RPMI8226 (cell line): Measurements from ENCODE around the gene GID4.

ENCODE experiments used
- DNase-seq: peaks from one replicate; pipeline ENCODE4 v3.0.0-alpha.2; 2015

Gene GID4

DNA sequence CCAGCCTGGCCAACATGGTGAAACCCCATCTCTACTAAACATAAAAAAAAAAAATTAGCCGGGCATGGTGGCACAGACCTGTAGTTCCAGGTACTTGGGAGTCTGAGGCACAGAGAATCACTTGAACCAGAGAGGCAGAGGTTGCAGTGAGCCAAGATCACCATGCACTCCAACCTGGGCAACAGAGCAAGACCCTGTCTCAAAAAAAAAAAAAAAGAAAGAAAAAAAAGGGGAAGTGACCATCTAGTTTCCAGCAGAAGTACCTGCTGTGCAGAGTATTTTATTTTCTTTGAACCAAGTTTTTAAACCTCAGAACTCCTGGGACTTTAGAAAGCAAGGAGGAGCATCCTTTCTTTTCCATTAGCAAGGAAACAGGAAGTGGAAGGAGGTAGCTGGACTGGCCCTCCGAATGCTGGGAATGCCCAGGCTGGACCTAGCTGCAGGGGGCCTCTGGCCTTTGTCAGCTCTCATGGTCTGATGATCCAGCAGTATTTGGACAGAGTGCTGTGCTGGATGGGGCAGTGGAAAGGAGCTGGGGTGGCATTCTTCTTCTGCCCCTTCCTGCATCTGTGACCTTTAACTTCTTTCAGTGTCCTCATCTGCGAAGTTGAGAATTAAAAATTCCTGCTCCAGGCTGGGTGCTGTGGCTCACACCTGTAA is 6.6 kb downstream of the GID4 start:
- no peak for DNase-seq

DNA sequence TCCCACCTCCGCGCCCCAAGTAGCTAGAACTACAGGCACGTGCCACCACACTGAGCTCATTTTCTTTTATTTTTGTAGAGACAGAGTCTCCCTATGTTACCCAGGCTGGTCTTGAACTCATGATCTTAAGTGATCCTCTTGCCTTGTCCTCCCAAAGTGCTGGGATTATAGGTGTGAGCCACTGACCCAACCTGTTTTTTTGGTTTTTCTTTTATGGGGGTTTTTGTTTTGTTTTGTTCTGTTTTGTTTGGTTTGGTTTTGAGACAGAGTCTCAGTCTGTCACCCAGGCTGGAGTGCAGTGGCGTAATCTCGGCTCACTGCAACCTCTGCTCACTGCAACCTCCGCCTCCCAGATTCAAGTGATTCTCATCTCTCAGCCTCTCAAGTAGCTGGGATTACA is 16.4 kb downstream of the GID4 start:
- DNase-seq: no peak

DNA sequence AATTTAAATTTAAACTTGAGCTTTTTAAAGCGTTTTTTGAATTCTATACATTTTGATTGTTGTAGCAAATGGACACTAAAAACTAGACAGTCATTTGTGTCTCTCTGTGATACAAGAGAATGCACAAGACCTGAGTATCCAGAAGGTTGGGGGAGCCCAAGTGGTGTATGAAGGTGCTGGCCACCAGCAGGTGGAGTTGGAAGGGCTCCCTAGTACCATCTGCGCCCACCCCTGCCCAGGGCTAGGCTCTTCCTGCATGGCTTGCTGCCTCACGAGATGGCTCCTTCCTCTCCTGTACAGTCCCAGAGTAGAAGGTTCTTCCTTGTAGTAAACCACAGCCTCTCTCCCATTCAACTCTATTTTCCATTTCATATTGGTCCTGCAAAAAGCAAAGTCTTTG is 17.0 kb downstream of the GID4 start:
- no peak for DNase-seq

DNA sequence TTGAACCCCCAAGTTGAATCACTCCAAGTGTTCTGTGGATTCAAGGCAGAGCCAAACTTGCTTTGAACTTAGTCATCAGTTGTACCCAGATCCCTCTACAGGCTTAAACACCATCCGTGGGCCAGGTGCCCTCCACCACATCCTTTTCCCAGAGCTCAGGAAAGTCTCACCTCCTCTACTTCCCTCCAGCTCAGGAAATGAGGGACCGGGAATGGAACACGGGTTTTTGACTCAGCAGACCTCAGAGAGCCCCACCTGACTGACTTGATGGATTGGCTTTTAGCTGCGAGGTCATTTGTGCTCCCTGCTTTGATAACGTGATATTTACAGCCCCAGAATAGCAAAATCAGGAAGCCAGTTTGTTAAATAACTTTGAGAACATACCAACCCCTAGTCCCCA is 20.1 kb downstream of the GID4 start:
- no peak for DNase-seq

- DNase-seq: no peak
These were observed 24.8 kb downstream of the GID4 start for GRCh38 chr17:18064053-18064452.

DNA sequence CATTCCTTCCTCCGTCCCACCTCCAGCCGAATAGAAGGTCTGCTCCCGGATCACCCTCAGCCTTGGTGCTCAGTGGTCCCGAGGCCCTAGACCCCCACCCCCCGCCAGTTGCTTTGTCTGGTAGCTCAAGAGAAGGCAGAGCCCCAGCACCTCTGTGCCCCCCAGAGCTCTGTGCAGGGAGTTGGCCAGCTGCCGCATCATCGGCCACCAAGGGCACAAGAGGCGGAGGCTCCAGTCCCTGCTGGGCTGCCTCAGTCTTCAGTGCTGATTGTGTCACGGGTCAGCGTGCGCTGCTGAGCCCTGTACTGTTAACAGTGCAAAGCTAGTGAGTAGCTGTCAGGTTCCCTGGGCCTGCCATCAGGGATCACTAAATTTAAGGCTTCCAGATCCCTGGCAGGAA is 26.3 kb downstream of the GID4 start:
- DNase-seq: no peak

DNA sequence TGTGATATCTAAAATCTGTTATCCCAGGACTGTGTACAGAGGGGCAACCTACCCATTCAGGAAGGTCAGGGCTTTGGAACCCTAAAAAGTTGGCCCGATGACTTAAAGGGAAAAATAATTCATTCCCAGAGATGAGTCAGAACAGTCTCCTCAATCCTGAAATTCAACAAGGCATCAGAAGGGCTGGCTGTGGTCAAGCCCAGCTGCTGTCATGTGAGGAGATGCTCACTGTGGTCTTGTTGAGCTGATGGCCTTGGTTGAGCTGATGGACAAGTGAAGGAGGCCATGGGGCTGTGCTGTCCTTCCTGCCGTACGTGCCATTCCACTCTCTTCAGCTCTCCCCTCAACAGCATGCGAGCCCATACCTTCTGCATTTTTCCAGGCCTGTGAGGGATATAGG is 27.7 kb downstream of the GID4 start:
- no peak for DNase-seq

- DNase-seq: no peak
These were observed 29.9 kb downstream of the GID4 start for GRCh38 chr17:18069101-18069500.

- DNase-seq: peak; percentile 33
These were observed 31.7 kb downstream of the GID4 start for GRCh38 chr17:18070861-18071340.

DNA sequence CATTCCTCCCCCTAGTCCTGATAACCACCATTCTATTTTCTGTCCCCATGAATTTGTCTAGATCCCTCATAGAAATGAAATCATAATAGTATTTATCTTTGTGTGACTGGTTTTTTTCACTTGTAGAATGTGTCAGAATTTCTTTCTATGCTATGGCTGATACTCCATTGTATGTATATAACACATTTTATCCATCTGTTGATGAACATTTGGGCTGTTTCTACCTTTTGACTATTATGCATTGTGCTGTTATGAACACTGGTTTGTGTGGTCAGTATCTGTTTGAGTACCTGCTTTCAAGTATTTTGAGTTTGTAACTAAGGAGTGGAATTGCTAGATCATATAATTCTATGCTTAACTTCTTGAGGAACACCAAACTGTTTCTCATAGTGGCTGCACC is 32.5 kb downstream of the GID4 start:
- DNase-seq: no peak

- DNase-seq: no peak
These were observed 35.5 kb downstream of the GID4 start for GRCh38 chr17:18074566-18075272.

DNA sequence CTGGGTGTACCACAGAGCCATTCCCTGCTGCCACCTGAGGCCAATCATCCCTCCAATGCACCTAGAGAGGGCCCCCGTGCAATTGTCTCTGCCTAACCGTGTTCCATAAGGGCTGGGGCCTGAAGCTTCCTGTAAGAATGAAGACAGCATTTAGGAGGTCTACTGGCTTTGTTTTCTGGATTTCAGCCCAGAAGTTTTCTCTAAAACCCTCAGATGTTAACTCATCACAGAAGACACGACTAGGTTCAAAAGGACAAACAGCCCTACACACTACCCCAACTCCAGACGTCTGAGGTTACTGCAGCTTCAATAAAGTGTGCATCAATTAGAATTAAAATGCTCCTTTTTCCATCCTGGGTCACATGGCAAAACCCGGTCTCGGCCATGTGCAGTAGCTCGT is 37.7 kb downstream of the GID4 start:
- DNase-seq: no peak

DNA sequence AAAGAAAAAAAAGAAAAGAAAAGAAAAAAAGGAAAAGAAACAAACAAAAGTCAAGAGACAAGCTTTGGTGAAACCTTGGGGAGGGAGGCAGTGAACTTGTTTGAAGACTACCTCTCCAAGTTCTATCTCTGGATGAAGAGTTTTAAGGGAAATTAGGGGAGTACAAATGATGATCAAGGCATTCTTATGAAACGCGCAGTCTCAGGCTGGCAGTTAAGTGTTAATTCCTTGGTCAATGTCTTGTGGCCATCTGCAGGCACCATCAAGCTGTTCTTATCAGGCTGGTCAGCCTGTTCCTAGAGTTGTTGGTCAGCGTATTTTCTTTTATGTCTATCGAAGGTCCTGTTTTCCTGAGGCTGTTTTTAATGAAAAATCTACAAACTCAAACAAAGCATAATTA is 40.3 kb downstream of the GID4 start:
- DNase-seq: no peak

- DNase-seq: no peak
These were observed 45.0 kb downstream of the GID4 start for GRCh38 chr17:18084256-18084655.

DNA sequence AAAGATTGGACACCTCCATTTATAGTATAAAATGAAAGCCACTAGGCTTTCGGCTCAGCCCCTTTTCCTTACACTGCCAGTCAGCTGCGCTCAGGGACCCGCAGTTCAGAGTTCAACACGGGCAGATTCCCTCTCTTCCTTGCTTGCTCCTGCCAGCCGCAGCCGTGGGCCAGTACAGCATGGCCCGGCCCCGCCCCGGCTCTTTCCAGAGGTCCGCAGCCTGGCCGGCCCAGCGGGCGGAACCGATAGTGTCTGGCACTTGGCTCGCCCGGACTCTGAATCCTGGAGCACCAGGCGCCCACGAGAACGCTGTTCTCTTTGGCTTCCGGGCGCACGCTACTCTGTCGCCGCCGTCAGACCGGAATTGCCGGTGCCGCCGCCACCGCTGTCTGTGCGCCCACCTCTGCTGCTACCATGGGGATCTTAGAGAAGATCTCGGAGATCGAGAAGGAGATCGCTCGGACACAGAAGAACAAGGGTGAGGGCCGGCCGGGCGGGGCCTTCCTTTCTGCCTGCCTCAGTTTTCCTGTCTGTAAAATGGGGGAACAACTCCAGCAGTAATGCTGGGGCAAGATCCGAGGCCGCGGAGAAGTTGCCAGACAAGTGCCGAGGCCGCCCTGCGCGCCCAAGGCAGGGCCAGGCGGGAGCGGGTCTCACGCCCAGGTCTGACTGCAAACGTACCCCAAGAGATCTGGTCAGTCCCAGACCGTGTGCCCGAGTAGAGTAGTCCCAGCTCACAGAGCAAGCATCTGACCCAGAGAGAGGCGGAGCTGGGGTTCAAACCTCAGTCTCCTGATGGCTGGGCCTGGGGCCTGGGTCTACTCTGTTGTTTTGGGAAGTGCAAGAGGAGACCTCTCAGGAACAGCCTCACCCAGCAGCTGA is 48.6 kb downstream of the GID4 start, which contains the start of gene DRG2:
Gene DRG2 (plus strand): TSS at position 339 of the 882 bp plus-strand sequence. CDS start 76 bp downstream, at position 415.
- DNase-seq: peak; percentile 95

- no peak for DNase-seq
These were observed 50.4 kb downstream of the GID4 start for GRCh38 chr17:18089613-18090012.

- peak; percentile 62 for DNase-seq
These were observed 54.6 kb downstream of the GID4 start for GRCh38 chr17:18093616-18094408.

- DNase-seq: no peak
These were observed 55.2 kb downstream of the GID4 start for GRCh38 chr17:18094409-18094807.

- no peak for DNase-seq
These were observed 60.3 kb downstream of the GID4 start for GRCh38 chr17:18099516-18099915.

DNA sequence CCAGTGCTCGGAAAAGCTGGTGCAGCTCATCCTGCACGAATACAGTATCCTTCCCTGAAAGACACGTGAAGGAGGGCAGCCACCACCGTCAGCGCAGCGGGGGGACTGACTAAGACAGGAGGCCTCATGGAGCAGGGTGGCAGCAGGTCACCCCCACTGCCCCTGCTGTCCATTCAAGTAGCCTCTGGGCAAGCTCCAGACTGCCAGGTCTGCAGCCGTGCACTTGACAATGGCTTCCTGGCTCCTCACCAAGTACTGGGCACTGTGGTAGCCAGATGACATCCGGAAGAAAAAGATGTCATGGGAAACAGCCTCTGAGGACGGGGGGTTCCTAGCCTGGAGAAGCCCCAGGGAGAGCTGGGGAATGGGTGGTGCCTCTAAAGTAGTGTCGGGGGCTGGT is 61.4 kb downstream of the GID4 start:
- no peak for DNase-seq

GRCh38 chr17:18101828-18102227 is 62.6 kb downstream of the GID4 start:
- DNase-seq: no peak

DNA sequence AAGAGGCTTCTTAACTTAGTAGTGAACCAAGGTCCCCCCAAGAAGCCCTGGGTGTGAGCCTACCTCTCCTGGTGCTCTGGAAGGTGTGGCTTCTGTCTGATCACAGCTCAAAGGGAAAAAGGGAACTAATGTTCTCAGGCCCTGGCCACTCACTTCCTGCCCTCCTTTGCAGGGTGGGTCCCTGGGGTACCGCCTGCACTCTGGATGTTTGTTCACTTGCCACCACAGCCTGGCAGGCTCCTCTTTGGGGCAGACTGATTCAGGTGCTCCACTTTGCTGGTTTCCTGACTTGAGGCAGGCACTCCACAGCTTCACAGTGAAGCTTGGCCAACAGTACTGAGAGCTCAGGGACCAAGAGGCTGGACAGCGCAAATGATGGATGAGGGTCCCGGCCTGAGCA is 63.4 kb downstream of the GID4 start:
- no peak for DNase-seq

- no peak for DNase-seq
These were observed 65.8 kb downstream of the GID4 start for GRCh38 chr17:18105027-18105426.
